DND-41 (cell line): Measurements from ENCODE around the gene CCL17.

Source experiments
- ATAC-seq: fragments of 200-7000 bp; cut with Tn5 transposase; 3 replicates; pipeline ENCODE4 v1.9.1; 2021; ENCODE audit warnings: low read depth; ENCODE audit not compliant: insufficient read depth
- DNase-seq: peaks from one replicate; pipeline ENCODE4 v3.0.0-alpha.2; 2020
- H2AFZ ChIP-seq: 2 replicates; pipeline ENCODE4 v1.6.0; 2012; ENCODE audit warnings: low read depth, low read length
- H3K27ac ChIP-seq: 2 replicates; pipeline ENCODE4 v1.5.1; 2012; ENCODE audit warnings: low read length, inconsistent platforms
- H3K27me3 ChIP-seq: fragments of 200-600 bp; sonication (generic); 2 replicates; pipeline ENCODE4 v1.6.0; 2012; ENCODE audit warnings: low read length, mild to moderate bottlenecking, inconsistent platforms; ENCODE audit not compliant: insufficient read depth, poor library complexity
- H3K36me3 ChIP-seq: 2 replicates; pipeline ENCODE4 v1.5.1; 2012; ENCODE audit warnings: low read length, inconsistent platforms; ENCODE audit not compliant: insufficient read depth
- H3K4me1 ChIP-seq: 2 replicates; pipeline ENCODE4 v1.5.1; 2012; ENCODE audit warnings: mild to moderate bottlenecking, low read length; ENCODE audit not compliant: insufficient read depth
- H3K4me2 ChIP-seq: 2 replicates; pipeline ENCODE4 v1.6.0; 2012; ENCODE audit warnings: mild to moderate bottlenecking, moderate library complexity, low read length, inconsistent platforms; ENCODE audit not compliant: insufficient read depth
- H3K4me3 ChIP-seq, 2 experiments: fragments of 200-600 bp in 1 of 2; shearing (Covaris generic) in 1 of 2; 2 replicates each; pipeline ENCODE4 v1.5.1; 2012 to 2016; ENCODE audit warnings: inconsistent platforms in 2 of 2, low read length in 2 of 2, mild to moderate bottlenecking in 2 of 2, low read depth in 1 of 2, moderate library complexity in 1 of 2
- H3K79me2 ChIP-seq: 2 replicates; pipeline ENCODE4 v1.6.0; 2012; ENCODE audit warnings: low read length, inconsistent platforms; ENCODE audit not compliant: insufficient read depth
- H3K9ac ChIP-seq: 2 replicates; pipeline ENCODE4 v1.6.0; 2012; ENCODE audit warnings: low read depth, mild to moderate bottlenecking, inconsistent platforms, low read length, moderate library complexity
- H3K9me3 ChIP-seq: 2 replicates; pipeline ENCODE4 v1.5.1; 2012; ENCODE audit warnings: low read length, moderate library complexity, mild to moderate bottlenecking, inconsistent platforms; ENCODE audit not compliant: insufficient read depth, severe bottlenecking
- H4K20me1 ChIP-seq: 2 replicates; pipeline ENCODE4 v1.6.0; 2012; ENCODE audit warnings: low read length; ENCODE audit not compliant: insufficient read depth
- EZH2 ChIP-seq: IDR thresholded peaks from 3 replicates; pipeline ENCODE4 v1.6.1; 2012; ENCODE audit warnings: borderline replicate concordance, low read depth, mild to moderate bottlenecking, moderate library complexity, low read length, inconsistent platforms; ENCODE audit not compliant: severe bottlenecking
- TF ChIP-seq, protein P1 (sequence below): IDR thresholded peaks from 2 replicates; pipeline ENCODE4 v1.5.1; 2012; ENCODE audit warnings: borderline replicate concordance, low read length, moderate library complexity, mild to moderate bottlenecking; ENCODE audit not compliant: poor library complexity, severe bottlenecking; ENCODE audit errors: extremely low read depth

The CCL17 gene

DNA sequence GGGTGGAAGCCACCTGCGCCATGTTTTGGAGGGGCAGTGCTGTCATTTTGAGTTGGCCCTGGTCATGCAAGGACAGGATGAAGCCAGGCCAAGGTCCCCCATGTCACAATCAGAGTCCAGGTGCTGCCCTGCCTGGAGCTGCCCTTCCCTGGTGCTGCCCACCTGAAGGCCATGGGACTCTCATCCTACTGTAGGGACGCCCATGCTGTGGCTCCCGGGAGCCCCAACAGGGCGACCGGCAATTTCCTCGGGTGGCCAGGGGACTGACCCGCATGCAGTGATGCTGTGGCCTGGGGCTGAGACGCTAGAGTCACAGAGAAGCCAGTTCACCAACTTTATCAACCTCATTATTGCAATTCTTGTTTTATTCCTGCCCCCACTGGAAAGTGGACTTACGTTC lies 8.0 kb downstream of the CCL17 start:
- Histone ChIP-seq H3K4me2 (no peak overlapping the region), H3K4me1 (peaks cover 9% of the 10 kb centered on the region), H3K27ac (no peak overlapping the region), H3K27me3 (no peaks in the 10 kb centered on the region), H3K9ac (no peak overlapping the region), H3K36me3 (no peaks in the 10 kb centered on the region), H2AFZ (no peak overlapping the region), H3K4me3 (no peak overlapping the region), H3K9me3 (no peaks in the 10 kb centered on the region), H3K79me2 (no peaks in the 10 kb centered on the region), H4K20me1 (no peaks in the 10 kb centered on the region)
- TF ChIP-seq, protein P1, sequence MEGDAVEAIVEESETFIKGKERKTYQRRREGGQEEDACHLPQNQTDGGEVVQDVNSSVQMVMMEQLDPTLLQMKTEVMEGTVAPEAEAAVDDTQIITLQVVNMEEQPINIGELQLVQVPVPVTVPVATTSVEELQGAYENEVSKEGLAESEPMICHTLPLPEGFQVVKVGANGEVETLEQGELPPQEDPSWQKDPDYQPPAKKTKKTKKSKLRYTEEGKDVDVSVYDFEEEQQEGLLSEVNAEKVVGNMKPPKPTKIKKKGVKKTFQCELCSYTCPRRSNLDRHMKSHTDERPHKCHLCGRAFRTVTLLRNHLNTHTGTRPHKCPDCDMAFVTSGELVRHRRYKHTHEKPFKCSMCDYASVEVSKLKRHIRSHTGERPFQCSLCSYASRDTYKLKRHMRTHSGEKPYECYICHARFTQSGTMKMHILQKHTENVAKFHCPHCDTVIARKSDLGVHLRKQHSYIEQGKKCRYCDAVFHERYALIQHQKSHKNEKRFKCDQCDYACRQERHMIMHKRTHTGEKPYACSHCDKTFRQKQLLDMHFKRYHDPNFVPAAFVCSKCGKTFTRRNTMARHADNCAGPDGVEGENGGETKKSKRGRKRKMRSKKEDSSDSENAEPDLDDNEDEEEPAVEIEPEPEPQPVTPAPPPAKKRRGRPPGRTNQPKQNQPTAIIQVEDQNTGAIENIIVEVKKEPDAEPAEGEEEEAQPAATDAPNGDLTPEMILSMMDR: no peak
- TF ChIP-seq EZH2: no peak
- no peak for DNase-seq
- ATAC-seq: no peak

DNA sequence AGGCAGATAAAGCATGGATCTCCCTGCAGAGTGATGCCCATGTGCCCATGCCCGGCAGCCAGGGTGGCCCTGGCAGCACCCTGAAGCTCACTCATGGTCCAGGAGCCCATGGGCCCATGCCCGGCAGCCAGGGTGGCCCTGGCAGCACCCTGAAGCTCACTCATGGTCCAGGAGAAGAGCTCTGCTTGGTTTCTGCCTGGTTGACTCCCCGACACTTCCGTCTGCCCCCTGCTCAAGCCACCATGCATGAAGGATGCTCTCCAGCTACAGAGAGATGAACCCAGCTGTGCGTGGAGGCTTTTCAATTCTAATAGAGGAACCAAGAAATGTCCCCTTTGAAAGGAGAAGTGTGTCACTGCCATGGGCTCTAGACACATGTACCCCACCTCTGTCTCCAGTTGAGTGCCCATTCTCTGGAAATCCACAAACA lies 8.7 kb downstream of the CCL17 start:
- no peaks in the 10 kb centered on the region for H3K36me3 ChIP-seq
- H3K9me3 ChIP-seq: no peaks in the 10 kb centered on the region
- no peak overlapping the region for H2AFZ ChIP-seq
- no peak overlapping the region for H3K4me2 ChIP-seq
- H3K4me1 ChIP-seq: peaks cover 9% of the 10 kb centered on the region
- ATAC-seq (no peak), DNase-seq (no peak)
- TF ChIP-seq, protein P1: no peak
- no peak for TF ChIP-seq EZH2
- no peaks in the 10 kb centered on the region for H4K20me1 ChIP-seq
- no peaks in the 10 kb centered on the region for H3K27me3 ChIP-seq
- no peak overlapping the region for H3K9ac ChIP-seq
- H3K27ac ChIP-seq: no peak overlapping the region
- H3K4me3 ChIP-seq: no peak overlapping the region
- H3K79me2 ChIP-seq: no peaks in the 10 kb centered on the region

DNA sequence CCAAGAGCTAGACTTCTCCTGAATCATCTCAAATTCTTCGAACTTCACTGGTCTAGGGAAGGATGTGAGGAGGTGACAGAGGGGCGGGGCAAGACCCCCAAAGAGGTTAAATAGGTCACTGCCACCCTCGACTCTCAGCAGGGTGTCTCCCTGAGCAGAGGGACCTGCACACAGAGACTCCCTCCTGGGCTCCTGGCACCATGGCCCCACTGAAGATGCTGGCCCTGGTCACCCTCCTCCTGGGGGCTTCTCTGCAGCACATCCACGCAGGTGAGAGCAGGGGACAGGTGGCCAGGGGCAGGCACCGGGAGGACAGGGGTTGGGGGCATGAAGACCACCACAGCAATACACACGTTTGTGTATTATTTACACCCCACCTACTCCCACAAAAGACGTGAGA lies 9.2 kb downstream of the CCL17 start:
- Histone ChIP-seq H2AFZ (no peak overlapping the region), H3K27ac (no peak overlapping the region), H3K79me2 (no peaks in the 10 kb centered on the region), H3K4me3 (no peak overlapping the region), H3K4me2 (no peak overlapping the region), H3K9me3 (no peaks in the 10 kb centered on the region), H3K4me1 (peaks cover 10% of the 10 kb centered on the region), H4K20me1 (no peaks in the 10 kb centered on the region), H3K9ac (no peak overlapping the region), H3K36me3 (no peaks in the 10 kb centered on the region), H3K27me3 (no peaks in the 10 kb centered on the region)
- ATAC-seq: no peak
- TF ChIP-seq EZH2: no peak
- TF ChIP-seq, protein P1: no peak
- DNase-seq: no peak

DNA sequence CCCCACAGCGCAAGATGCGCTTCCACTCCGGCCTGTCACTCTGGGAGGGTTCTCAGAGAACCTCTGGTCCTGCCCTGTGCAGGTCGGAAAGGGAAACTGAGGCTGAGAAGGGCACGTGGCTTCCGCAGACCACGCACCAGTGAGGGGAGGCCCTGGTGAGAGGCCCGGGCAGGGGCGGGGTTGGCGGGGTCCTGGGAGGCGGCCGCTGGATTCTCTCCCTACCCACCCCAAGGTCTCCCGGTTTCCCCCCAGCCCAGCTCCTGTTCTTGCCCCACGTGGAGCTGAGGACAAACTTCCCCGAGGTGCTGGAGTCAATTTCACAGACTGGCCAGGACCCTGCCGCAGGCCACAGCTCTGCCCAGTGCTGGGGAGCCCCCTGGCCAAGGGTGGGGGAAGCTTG lies 11.5 kb downstream of the CCL17 start:
- TF ChIP-seq, protein P1: no peak
- TF ChIP-seq EZH2: no peak
- H3K79me2 ChIP-seq: no peaks in the 10 kb centered on the region
- no peak overlapping the region for H3K4me3 ChIP-seq
- H3K9me3 ChIP-seq: no peaks in the 10 kb centered on the region
- H4K20me1 ChIP-seq: no peaks in the 10 kb centered on the region
- peaks cover 15% of the 10 kb centered on the region for H3K4me1 ChIP-seq
- no peak overlapping the region for H3K27ac ChIP-seq
- no peaks in the 10 kb centered on the region for H3K27me3 ChIP-seq
- DNase-seq: no peak
- H3K36me3 ChIP-seq: no peaks in the 10 kb centered on the region
- no peak overlapping the region for H3K9ac ChIP-seq
- no peak overlapping the region for H2AFZ ChIP-seq
- no peak overlapping the region for H3K4me2 ChIP-seq
- no peak for ATAC-seq
